ENCODE measurements around the gene ZBTB6.

DNA sequence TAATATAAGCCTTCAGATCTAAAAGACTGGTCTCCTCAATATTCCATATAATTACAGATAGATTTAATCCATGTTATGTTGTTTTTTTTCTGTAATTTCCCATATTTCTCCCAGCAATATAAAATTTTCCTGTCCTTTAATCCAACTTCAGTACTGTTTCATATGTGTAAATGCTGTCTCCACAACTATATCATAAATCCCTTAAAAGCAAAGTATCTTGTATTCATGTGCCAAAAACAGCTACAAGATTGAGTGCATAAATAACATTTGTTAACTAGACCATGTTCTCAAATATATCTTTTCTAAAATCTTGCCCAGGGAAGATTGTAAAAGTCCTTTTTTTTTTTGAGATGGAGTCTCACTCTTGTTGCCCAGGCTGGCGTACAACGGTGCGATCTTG lies 49.7 kb downstream of the ZBTB6 start:
- TF ChIP-seq, protein P1, sequence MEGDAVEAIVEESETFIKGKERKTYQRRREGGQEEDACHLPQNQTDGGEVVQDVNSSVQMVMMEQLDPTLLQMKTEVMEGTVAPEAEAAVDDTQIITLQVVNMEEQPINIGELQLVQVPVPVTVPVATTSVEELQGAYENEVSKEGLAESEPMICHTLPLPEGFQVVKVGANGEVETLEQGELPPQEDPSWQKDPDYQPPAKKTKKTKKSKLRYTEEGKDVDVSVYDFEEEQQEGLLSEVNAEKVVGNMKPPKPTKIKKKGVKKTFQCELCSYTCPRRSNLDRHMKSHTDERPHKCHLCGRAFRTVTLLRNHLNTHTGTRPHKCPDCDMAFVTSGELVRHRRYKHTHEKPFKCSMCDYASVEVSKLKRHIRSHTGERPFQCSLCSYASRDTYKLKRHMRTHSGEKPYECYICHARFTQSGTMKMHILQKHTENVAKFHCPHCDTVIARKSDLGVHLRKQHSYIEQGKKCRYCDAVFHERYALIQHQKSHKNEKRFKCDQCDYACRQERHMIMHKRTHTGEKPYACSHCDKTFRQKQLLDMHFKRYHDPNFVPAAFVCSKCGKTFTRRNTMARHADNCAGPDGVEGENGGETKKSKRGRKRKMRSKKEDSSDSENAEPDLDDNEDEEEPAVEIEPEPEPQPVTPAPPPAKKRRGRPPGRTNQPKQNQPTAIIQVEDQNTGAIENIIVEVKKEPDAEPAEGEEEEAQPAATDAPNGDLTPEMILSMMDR (conservative IDR thresholded peaks at IDR 0.05 in 1 of 2, IDR thresholded peaks at IDR 0.05 in 1 of 2; ENCODE audit: extremely low read depth in 1 of 2, insufficient read depth in 1 of 2, low read depth in 1 of 2, low read length in 2 of 2) = no peak
- TF ChIP-seq EZH2 (IDR thresholded peaks at IDR 0.05; ENCODE audit: borderline replicate concordance, low read length) = no peak

All from mammary epithelial cell (primary cell).